Measurements from ENCODE around the gene MYL6B. TPM values are rescaled to one million over a fixed set of nuclear protein-coding genes. Genes with fewer than 3 reads are reported as not detected.

MYL6B gene
- total RNA-seq, 1 experiment from 2014 or later, result 153 TPM

- peaks cover 25% of the 10 kb centered on the region for H3K4me1 ChIP-seq (ENCODE audit: insufficient read depth, low read length)
- H2AFZ ChIP-seq (ENCODE audit: low read length), result peak within 1 kb of the TSS; percentile 93
- CTCF ChIA-PET, result interaction anchor here (0.6 to 1.7 kb wide), 8 partner anchors 14 to 1206 kb away, joined by 3 to 8 read pairs (median 5); partner anchors contain the start of genes ANKRD52, ERBB3, ESYT1 and ZC3H10
- H4K20me1 ChIP-seq (ENCODE audit: low read length), result peaks cover 19% of the 10 kb centered on the region
- ATAC-seq, result peak; percentile 96
- H3K4me3 ChIP-seq (ENCODE audit: low read length), result peak within 1 kb of the TSS; percentile 91
- H3K9ac ChIP-seq (ENCODE audit: low read length), result peak within 1 kb of the TSS; percentile 100
- H3K27me3 ChIP-seq (ENCODE audit: low read length), result no peaks in the 10 kb centered on the region
- intact Hi-C loops (cut with micrococcal nuclease), result loop anchor here (1.0 kb wide), 2 partner anchors 25 to 57 kb away; no protein-coding TSS in a partner anchor
- peaks cover 42% of the 10 kb centered on the region for H3K79me2 ChIP-seq (ENCODE audit: low read length)
- POLR2A ChIA-PET (ENCODE audit: unreplicated experiment), result interaction anchor here (0.6 to 1.3 kb wide), 8 partner anchors 14 to 361 kb away, joined by 3 to 7 read pairs (median 4); partner anchors contain the start of genes ERBB3, ESYT1, RAB5B and ZC3H10
- H3K27ac ChIP-seq (ENCODE audit: low read length), result peak within 1 kb of the TSS; percentile 81
- H3K36me3 ChIP-seq (ENCODE audit: low read depth, low read length), result peaks cover 32% of the 10 kb centered on the region
- H3F3A ChIP-seq (ENCODE audit: low read length, unreplicated experiment), result peaks cover 2% of the 10 kb centered on the region
- no TSS peak for BruUV-seq (replicated peaks)
- peak within 1 kb of the TSS; percentile 98 for H3K4me2 ChIP-seq (ENCODE audit: low read length)
- H3K9me3 ChIP-seq (ENCODE audit: low read length), result no peaks in the 10 kb centered on the region
- peak; percentile 100 for DNase-seq
- no peaks in the 10 kb centered on the region for H3K9me2 ChIP-seq (replicated peaks; ENCODE audit: low read length)
- TF ChIP-seq EZH2 (IDR thresholded peaks at IDR 0.05; ENCODE audit: low read length, unreplicated experiment) (no peak), EZH2phosphoT487 (IDR thresholded peaks at IDR 0.05; ENCODE audit: borderline replicate concordance, low read length) (no peak), CTCF (conservative IDR thresholded peaks at IDR 0.05; ENCODE audit: low read depth, low read length) (no peak)
These were observed 48.1 kb upstream of the MYL6B start, which contains the start of gene PA2G4 for GRCh38 chr12:56104109-56104814. PA2G4 (plus strand) TSS chr12:56104559; CDS start chr12:56104738, 179 bp downstream.

GRCh38 chr12:56104815-56105608 lies 47.4 kb upstream of the MYL6B start:
- H3K27me3 ChIP-seq (ENCODE audit: low read length), result no peaks in the 10 kb centered on the region
- CTCF ChIA-PET, result interaction anchor here (1.6 to 1.7 kb wide), 4 partner anchors 13 to 58 kb away, joined by 5 to 8 read pairs (median 6); partner anchors contain the start of genes ERBB3 and ZC3H10
- H3K4me1 ChIP-seq (ENCODE audit: insufficient read depth, low read length), result peaks cover 25% of the 10 kb centered on the region
- peak overlapping the region; percentile 100 for H3K9ac ChIP-seq (ENCODE audit: low read length)
- no peaks in the 10 kb centered on the region for H3K9me2 ChIP-seq (replicated peaks; ENCODE audit: low read length)
- peak; percentile 13 for DNase-seq
- peak overlapping the region; percentile 91 for H3K4me3 ChIP-seq (ENCODE audit: low read length)
- no TSS peak for BruUV-seq (replicated peaks)
- POLR2A ChIA-PET (ENCODE audit: unreplicated experiment), result interaction anchor here (0.6 to 1.3 kb wide), 8 partner anchors 13 to 362 kb away, joined by 3 to 7 read pairs (median 4); partner anchors contain the start of genes ERBB3, ESYT1, RAB5B and ZC3H10
- intact Hi-C loops (cut with micrococcal nuclease), result loop anchor here (1.0 kb wide), 2 partner anchors 26 to 58 kb away; no protein-coding TSS in a partner anchor
- peaks cover 2% of the 10 kb centered on the region for H3F3A ChIP-seq (ENCODE audit: low read length, unreplicated experiment)
- peaks cover 42% of the 10 kb centered on the region for H3K79me2 ChIP-seq (ENCODE audit: low read length)
- H3K9me3 ChIP-seq (ENCODE audit: low read length), result no peaks in the 10 kb centered on the region
- peak overlapping the region; percentile 98 for H3K4me2 ChIP-seq (ENCODE audit: low read length)
- peak overlapping the region; percentile 81 for H3K27ac ChIP-seq (ENCODE audit: low read length)
- H4K20me1 ChIP-seq (ENCODE audit: low read length), result peaks cover 19% of the 10 kb centered on the region
- peaks cover 38% of the 10 kb centered on the region for H3K36me3 ChIP-seq (ENCODE audit: low read depth, low read length)
- peak; percentile 14; the same call in 1 of the 2 replicates for TF ChIP-seq CTCF (conservative IDR thresholded peaks at IDR 0.05; ENCODE audit: low read depth, low read length)
- TF ChIP-seq EZH2phosphoT487 (IDR thresholded peaks at IDR 0.05; ENCODE audit: borderline replicate concordance, low read length), result no peak
- peak; percentile 9 for ATAC-seq
- peak overlapping the region; percentile 93 for H2AFZ ChIP-seq (ENCODE audit: low read length)
